K562 (cell line): ENCODE data around the gene CA6. TPM values are rescaled to one million over a fixed set of nuclear protein-coding genes. Genes with fewer than 3 reads are reported as not detected.

Experiments
- CHD1 ChIP-seq: fragments of 200-600 bp; sonication (generic); IDR thresholded peaks from one replicate; pipeline ENCODE4 v1.6.1; 2012; ENCODE audit warnings: mild to moderate bottlenecking, moderate library complexity, low read length, inconsistent platforms
- FOXM1 ChIP-seq, 2 experiments: fragments of 450-650 bp in 1 of 2; sonication (generic) in 1 of 2; formaldehyde crosslinking in 1 of 2; IDR thresholded peaks; 2 replicates each; pipeline versions ENCODE4 v1.6.1 to v1.9.0; 2017 to 2022; ENCODE audit warnings: low read depth in 2 of 2, mild to moderate bottlenecking in 2 of 2, missing genetic modification reagents in 1 of 2, moderate library complexity in 1 of 2
- HIVEP1 ChIP-seq: fragments of 250-450 bp; sonication (Bioruptor Pico); IDR thresholded peaks from 2 replicates; pipeline ENCODE4 v1.4.0; 2020; ENCODE audit warnings: mild to moderate bottlenecking
- ID3 ChIP-seq, 2 experiments: fragments of 250-450 bp in 1 of 2; fragments of 450-650 bp in 1 of 2; sonication (Bioruptor Pico) in 1 of 2; IDR thresholded peaks; 2 replicates each; pipeline versions ENCODE4 v1.6.1 to v1.8.0; 2016 to 2021; ENCODE audit warnings: mild to moderate bottlenecking in 2 of 2, moderate library complexity in 2 of 2, missing compliant biosample characterization in 1 of 2, missing genetic modification characterization in 1 of 2
- NFIX ChIP-seq: fragments of 250-450 bp; sonication (Bioruptor Pico); IDR thresholded peaks from 2 replicates; pipeline ENCODE4 v1.4.0; 2020; ENCODE audit warnings: low read depth, mild to moderate bottlenecking, moderate library complexity
- TAL1 ChIP-seq: fragments of 450-650 bp; IDR thresholded peaks from 2 replicates; pipeline ENCODE4 v1.6.1; 2016; ENCODE audit warnings: mild to moderate bottlenecking
- ZEB2 ChIP-seq: fragments of 450-650 bp; IDR thresholded peaks from 2 replicates; pipeline ENCODE4 v1.6.1; 2016
- ZNF445 ChIP-seq: fragments of 250-450 bp; sonication (Bioruptor Pico); IDR thresholded peaks from 2 replicates; pipeline ENCODE4 v1.4.0; 2020; ENCODE audit warnings: low read depth, mild to moderate bottlenecking, moderate library complexity
- ZNF76 ChIP-seq: fragments of 250-450 bp; sonication (Bioruptor Pico); IDR thresholded peaks from 2 replicates; pipeline ENCODE4 v1.4.0; 2020; ENCODE audit warnings: mild to moderate bottlenecking, moderate library complexity, borderline replicate concordance
- polyA plus RNA-seq, 8 experiments: library from polyadenylated mRNA; depleted of rRNA in 4 of 8; stranded (reverse) in 5 of 8; unstranded in 3 of 8; fragments of >200 nt; fragmentation: Nextera tagmentation in 2 of 8; fragmentation: Illumina TruSeq in 1 of 8; extraction: Ambion mirVana in 2 of 8; extraction: Trizol in 1 of 8; gene quantifications; 2 replicates each; pipeline versions ENCODE4 v1.2.1 to v1.2.3, GENCODE V29; 2011 to 2014; ENCODE audit warnings: inconsistent platforms in 1 of 8, missing spikeins in 1 of 8
- total RNA-seq, 7 experiments: library from RNA; depleted of rRNA in 6 of 7; stranded (reverse); fragments of >200 nt in 6 of 7; fragmentation: Illumina TruSeq in 2 of 7; extraction: Trizol in 2 of 7; gene quantifications; 2 replicates each; pipeline versions ENCODE4 v1.2.1 to v1.2.3, GENCODE V29; 2011 to 2021; ENCODE audit warnings: low replicate concordance in 1 of 7
- TF ChIP-seq, protein P1 (sequence below), 2 experiments: fragments of 450-650 bp; IDR thresholded peaks; 2 replicates each; pipeline ENCODE4 v1.6.1; 2016; ENCODE audit warnings: mild to moderate bottlenecking in 2 of 2, borderline replicate concordance in 1 of 2, low read depth in 1 of 2, moderate library complexity in 1 of 2
- TF ChIP-seq, protein P2 (sequence below): fragments of 450-650 bp; IDR thresholded peaks from 2 replicates; pipeline ENCODE4 v1.6.1; 2017; ENCODE audit warnings: antibody characterized with exemption
- TF ChIP-seq, protein P3 (sequence below): fragments of 450-650 bp; IDR thresholded peaks from 2 replicates; pipeline ENCODE4 v1.6.1; 2016; ENCODE audit warnings: missing biosample characterization, missing genetic modification characterization

CA6 gene
- total and polyA plus RNA-seq, 9 of the 15 experiments (the other 6 are each of a cell fraction or from before 2014, with no cell fraction given), result not detected

DNA sequence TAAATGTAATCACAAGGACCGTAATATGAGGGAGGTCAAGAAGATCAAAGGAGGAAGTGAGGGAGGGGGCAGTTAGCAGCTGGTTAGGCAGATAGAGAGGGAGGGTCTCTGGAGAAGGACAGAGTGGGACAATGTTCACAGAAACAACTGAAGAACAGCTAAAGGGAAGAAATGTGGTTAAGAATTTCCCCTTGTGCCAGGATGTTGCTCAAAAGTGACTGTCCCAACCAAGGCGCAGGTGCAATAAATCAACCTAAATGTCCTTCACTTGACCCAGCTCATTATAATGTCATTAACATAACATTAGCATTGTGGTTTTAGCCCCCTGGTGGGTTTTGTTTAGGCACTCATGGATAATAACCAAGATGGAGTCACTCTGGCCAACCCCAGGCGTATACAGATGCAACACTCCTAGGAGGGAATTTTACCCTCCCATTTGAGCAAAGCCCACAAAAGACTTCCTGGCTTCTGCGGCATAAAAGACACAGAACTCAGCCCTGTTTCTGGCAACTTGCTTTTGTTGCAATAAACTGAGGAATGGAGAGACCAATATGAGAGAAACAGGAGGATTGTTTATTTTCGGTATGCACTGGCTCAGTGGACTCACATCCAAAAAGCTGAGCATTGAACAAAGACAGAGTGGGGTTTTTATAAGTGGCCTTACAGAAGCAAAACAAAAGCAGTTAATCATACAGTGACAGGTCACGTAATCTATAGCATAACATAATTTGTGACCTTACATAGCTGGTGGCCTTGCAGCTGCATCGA is 7.3 kb upstream of the CA6 start (continued):
- TF ChIP-seq, protein P1, sequence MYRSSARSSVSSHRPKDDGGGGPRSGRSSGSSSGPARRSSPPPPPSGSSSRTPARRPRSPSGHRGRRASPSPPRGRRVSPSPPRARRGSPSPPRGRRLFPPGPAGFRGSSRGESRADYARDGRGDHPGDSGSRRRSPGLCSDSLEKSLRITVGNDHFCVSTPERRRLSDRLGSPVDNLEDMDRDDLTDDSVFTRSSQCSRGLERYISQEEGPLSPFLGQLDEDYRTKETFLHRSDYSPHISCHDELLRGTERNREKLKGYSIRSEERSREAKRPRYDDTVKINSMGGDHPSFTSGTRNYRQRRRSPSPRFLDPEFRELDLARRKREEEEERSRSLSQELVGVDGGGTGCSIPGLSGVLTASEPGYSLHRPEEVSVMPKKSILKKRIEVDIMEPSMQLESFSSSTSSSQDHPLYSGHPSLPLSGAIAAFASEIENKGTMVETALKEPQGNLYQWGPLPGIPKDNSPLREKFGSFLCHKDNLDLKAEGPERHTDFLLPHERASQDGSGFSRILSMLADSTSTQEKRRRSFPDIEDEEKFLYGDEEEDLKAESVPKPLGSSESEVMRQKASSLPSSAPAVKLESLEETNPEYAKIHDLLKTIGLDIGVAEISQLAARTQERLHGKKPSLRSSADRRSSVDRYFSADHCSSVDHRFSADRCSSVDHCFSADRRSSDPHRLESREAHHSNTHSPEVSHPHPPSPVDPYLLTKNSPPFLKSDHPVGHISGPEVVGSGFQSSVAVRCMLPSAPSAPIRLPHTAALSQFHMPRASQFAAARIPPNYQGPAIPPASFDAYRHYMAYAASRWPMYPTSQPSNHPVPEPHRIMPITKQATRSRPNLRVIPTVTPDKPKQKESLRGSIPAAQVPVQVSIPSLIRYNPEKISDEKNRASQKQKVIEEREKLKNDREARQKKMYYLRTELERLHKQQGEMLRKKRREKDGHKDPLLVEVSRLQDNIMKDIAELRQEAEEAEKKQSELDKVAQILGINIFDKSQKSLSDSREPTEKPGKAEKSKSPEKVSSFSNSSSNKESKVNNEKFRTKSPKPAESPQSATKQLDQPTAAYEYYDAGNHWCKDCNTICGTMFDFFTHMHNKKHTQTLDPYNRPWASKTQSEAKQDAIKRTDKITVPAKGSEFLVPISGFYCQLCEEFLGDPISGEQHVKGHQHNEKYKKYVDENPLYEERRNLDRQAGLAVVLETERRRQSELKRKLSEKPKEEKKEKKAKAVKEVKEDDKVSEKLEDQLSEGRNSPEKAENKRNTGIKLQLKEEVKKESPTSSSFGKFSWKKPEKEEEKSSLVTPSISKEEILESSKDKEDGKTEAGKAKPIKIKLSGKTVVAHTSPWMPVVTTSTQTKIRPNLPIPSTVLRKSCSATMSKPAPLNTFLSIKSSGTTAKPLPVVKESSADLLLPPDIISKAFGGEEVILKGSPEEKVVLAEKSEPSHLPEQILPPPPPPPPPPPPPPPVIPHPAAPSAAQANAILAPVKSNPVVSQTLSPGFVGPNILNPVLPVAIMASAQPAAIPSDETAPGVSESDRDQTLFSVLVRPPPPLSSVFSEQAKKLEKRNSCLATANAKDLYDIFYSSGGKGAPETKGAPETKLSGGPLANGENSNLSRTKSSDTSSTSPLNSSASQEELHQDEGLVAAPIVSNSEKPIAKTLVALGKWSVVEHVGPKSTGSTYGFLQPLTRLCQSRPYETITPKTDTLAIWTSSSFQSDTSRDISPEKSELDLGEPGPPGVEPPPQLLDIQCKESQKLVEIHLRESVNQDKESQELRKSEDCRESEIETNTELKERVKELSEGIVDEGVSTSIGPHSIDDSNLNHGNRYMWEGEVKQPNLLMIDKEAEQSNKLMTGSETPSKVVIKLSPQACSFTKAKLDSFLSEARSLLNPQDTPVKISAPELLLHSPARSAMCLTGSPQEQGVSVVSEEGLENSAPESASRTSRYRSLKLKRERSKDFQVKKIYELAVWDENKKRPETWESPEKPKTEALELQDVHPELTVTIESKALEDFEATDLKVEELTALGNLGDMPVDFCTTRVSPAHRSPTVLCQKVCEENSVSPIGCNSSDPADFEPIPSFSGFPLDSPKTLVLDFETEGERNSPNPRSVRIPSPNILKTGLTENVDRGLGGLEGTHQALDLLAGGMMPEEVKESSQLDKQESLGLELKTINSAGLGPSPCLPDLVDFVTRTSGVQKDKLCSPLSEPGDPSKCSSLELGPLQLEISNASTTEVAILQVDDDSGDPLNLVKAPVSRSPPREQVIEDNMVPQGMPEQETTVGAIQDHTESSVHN (IDR thresholded peaks at IDR 0.05; ENCODE audit: borderline replicate concordance in 1 of 2, low read depth in 1 of 2), result no peak
- TF ChIP-seq NFIX (CRISPR knock-in tag), result no peak
- TF ChIP-seq ZNF76 (CRISPR knock-in tag), result no peak
- no peak for TF ChIP-seq TAL1
- TF ChIP-seq ZEB2, result no peak
- TF ChIP-seq, protein P2, sequence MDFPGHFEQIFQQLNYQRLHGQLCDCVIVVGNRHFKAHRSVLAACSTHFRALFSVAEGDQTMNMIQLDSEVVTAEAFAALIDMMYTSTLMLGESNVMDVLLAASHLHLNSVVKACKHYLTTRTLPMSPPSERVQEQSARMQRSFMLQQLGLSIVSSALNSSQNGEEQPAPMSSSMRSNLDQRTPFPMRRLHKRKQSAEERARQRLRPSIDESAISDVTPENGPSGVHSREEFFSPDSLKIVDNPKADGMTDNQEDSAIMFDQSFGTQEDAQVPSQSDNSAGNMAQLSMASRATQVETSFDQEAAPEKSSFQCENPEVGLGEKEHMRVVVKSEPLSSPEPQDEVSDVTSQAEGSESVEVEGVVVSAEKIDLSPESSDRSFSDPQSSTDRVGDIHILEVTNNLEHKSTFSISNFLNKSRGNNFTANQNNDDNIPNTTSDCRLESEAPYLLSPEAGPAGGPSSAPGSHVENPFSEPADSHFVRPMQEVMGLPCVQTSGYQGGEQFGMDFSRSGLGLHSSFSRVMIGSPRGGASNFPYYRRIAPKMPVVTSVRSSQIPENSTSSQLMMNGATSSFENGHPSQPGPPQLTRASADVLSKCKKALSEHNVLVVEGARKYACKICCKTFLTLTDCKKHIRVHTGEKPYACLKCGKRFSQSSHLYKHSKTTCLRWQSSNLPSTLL, result no peak
- TF ChIP-seq CHD1, result no peak
- TF ChIP-seq FOXM1 (IDR thresholded peaks at IDR 0.05; ENCODE audit: low read depth), result no peak
- no peak for TF ChIP-seq FOXM1 (CRISPR knock-in tag; IDR thresholded peaks at IDR 0.05; ENCODE audit: low read depth)
- TF ChIP-seq ID3 (CRISPR knock-in tag; IDR thresholded peaks at IDR 0.05), result no peak
- TF ChIP-seq ID3 (tag; IDR thresholded peaks at IDR 0.05), result 0 out of 2 replicates have a peak, but pooled peaks have one; percentile 35
- TF ChIP-seq, protein P3, sequence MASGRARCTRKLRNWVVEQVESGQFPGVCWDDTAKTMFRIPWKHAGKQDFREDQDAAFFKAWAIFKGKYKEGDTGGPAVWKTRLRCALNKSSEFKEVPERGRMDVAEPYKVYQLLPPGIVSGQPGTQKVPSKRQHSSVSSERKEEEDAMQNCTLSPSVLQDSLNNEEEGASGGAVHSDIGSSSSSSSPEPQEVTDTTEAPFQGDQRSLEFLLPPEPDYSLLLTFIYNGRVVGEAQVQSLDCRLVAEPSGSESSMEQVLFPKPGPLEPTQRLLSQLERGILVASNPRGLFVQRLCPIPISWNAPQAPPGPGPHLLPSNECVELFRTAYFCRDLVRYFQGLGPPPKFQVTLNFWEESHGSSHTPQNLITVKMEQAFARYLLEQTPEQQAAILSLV (tag), result no peak
- TF ChIP-seq ZNF445 (CRISPR knock-in tag), result no peak
- no peak for TF ChIP-seq HIVEP1
